Type B pancreatic cell (in vitro differentiated cells): Measurements from ENCODE around the gene C3orf33. TPM values are rescaled to one million over a fixed set of nuclear protein-coding genes. Genes with fewer than 3 reads are reported as not detected.

Source experiments
- DNase-seq: peaks from one replicate; pipeline ENCODE4 v3.0.0; 2021; ENCODE audit warnings: mixed read lengths; ENCODE audit not compliant: unreplicated experiment; ENCODE audit errors: extremely low spot score
- H3K27ac Mint-ChIP-seq: 2 replicates; pipeline ENCODE4 v1.8.0; 2021; ENCODE audit warnings: mild to moderate bottlenecking, mixed read lengths
- H3K27me3 Mint-ChIP-seq: 2 replicates; pipeline ENCODE4 v1.8.0; 2021; ENCODE audit warnings: mixed read lengths
- H3K36me3 Mint-ChIP-seq: 2 replicates; pipeline ENCODE4 v1.8.0; 2021; ENCODE audit warnings: mixed read lengths
- H3K4me1 Mint-ChIP-seq: one replicate; pipeline ENCODE4 v1.8.0; 2021; ENCODE audit warnings: mixed read lengths; ENCODE audit not compliant: unreplicated experiment
- H3K4me3 Mint-ChIP-seq: 2 replicates; pipeline ENCODE4 v1.8.0; 2021; ENCODE audit warnings: mild to moderate bottlenecking, mixed read lengths
- H3K9me3 Mint-ChIP-seq: 2 replicates; pipeline ENCODE4 v1.8.0; 2021; ENCODE audit warnings: mixed read lengths
- total RNA-seq: library from RNA; stranded (reverse); gene quantifications from 2 replicates; pipeline ENCODE4 v1.2.1, GENCODE V29; 2021; ENCODE audit warnings: low replicate concordance
- TF ChIP-seq, protein P1 (sequence below): fragments of 200-600 bp; sonication (generic); conservative IDR thresholded peaks from 2 replicates; pipeline ENCODE4 v1.5.0; 2021; ENCODE audit warnings: antibody characterized with exemption, mild to moderate bottlenecking

The C3orf33 gene
- total RNA-seq, 1 donor from 2014 or later = 2.8 TPM

DNA sequence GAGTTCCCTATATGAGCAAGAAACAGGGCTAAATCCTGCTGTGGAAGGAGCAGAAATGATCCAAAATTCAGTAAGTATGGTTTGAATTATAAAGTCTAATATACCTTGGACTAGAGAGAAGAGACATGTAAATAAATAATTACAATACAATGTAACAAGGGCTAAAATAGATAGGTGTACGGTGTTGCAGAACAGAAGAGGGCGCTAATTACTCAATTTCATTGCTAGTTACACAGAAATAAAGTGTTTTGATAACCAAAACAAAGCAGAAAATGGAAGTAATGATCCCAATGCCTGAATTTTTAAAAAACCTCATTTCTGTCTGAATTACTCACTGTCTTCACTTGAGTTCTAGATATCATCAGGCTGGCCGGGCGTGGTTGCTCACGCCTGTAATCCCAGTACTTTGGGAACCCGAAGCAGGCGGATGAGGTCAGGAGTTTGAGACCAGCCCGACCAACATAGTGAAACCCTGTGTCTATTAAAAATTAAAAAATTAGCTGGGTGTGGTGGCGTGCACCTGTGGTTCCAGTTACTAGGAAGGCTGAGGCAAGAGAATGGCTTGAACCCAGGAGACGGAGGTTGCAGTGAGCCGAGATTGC lies 52.9 kb downstream of the C3orf33 start:
- Mint-ChIP-seq H3K4me1 (peaks cover 12% of the 10 kb centered on the region), H3K27me3 (no peaks in the 10 kb centered on the region), H3K4me3 (no peak overlapping the region), H3K27ac (no peak overlapping the region), H3K36me3 (no peaks in the 10 kb centered on the region), H3K9me3 (no peaks in the 10 kb centered on the region)
- TF ChIP-seq, protein P1, sequence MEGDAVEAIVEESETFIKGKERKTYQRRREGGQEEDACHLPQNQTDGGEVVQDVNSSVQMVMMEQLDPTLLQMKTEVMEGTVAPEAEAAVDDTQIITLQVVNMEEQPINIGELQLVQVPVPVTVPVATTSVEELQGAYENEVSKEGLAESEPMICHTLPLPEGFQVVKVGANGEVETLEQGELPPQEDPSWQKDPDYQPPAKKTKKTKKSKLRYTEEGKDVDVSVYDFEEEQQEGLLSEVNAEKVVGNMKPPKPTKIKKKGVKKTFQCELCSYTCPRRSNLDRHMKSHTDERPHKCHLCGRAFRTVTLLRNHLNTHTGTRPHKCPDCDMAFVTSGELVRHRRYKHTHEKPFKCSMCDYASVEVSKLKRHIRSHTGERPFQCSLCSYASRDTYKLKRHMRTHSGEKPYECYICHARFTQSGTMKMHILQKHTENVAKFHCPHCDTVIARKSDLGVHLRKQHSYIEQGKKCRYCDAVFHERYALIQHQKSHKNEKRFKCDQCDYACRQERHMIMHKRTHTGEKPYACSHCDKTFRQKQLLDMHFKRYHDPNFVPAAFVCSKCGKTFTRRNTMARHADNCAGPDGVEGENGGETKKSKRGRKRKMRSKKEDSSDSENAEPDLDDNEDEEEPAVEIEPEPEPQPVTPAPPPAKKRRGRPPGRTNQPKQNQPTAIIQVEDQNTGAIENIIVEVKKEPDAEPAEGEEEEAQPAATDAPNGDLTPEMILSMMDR = peak; percentile 60
- DNase-seq = no peak

DNA sequence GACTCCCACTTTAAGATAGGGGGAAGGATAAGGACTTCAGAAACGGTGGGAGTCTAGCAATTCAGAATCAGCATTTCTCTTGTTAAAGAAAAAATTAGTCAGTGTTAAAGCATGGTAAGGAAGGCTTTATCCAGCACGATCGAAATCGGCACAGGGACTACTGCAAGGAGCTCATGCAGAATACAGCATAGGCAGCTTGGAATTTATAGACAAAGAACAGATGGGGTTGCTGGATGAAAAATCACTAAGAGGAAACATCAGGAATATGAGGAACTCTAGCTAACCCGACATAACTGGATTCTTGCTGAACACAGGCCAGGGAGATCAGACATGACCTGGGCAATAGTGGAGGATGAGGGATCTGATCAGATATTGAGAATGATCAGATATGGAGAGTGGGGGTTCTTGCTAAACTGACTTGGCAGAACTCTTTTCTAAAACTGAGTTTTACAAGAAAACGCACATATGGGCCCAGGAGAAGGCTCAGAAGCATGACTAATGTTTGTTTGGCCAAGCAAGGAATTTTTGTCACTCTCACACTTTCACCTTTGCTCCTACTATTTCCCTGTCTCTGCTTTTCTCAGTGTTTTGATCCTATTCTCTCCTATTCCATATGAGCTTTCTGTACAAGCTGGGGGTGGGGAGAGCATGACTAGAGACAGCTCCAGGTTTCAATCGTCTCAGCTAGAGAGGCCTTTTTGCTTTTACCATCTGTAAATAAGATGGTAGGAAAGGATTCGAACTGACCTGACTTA lies 57.3 kb downstream of the C3orf33 start:
- no peaks in the 10 kb centered on the region for H3K36me3 Mint-ChIP-seq
- TF ChIP-seq, protein P1 = no peak
- H3K4me1 Mint-ChIP-seq = peaks cover 44% of the 10 kb centered on the region
- DNase-seq = no peak
- peak overlapping the region; percentile 0 for H3K4me3 Mint-ChIP-seq
- no peaks in the 10 kb centered on the region for H3K9me3 Mint-ChIP-seq
- H3K27me3 Mint-ChIP-seq = peaks cover 8% of the 10 kb centered on the region
- H3K27ac Mint-ChIP-seq = no peak overlapping the region

DNA sequence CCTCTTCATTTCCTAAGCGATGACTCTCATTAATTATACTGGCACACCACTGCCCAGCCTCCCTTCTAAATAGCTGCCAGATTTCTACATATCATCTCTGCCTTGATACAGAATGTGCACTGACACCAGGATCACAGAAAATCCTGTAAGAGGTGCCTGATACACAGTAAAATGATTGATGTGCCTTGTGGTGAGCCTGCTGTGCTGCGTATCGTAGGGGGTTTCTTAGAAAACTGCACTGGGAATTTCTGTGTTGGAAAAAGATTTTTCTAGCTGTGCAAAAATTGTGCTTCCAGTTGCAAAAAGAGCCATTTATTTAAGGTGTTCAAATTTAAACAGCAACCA lies 58.2 kb downstream of the C3orf33 start:
- peaks cover 50% of the 10 kb centered on the region for H3K4me1 Mint-ChIP-seq
- H3K4me3 Mint-ChIP-seq = peak overlapping the region; percentile 60
- peak overlapping the region; percentile 48 for H3K27ac Mint-ChIP-seq
- TF ChIP-seq, protein P1 = no peak
- H3K36me3 Mint-ChIP-seq = no peaks in the 10 kb centered on the region
- peaks cover 8% of the 10 kb centered on the region for H3K27me3 Mint-ChIP-seq
- no peaks in the 10 kb centered on the region for H3K9me3 Mint-ChIP-seq
- DNase-seq = no peak

DNA sequence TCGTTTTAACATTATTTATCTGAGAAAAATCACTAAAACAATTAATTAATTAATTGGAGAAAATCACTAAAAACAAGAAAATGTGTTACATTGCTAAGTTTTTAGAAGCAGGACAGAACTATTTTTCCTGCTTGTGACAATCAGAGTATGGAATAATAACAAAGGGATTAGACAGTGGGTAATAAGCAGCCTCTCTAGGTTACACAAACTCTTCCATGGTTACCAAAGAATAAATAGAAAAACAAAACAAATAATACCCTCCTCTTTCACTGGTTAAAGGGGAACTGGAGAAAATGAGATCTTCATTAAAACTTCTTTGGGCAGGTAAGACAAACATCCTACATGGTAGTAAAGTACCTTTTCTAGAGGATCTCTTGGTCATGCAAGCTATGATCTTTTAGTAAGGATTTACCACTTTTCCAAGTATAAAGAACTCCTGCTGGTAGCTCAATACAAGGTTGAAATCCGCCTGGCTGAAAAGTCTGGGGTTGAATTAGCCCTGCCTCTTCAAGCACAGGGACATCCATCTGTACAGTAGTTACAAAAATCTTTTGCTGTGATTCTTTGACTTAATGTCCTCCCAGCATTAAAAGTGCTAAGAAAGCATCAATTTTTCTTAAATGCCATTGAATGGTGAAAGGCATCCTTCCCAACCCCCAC lies 58.7 kb downstream of the C3orf33 start:
- H3K4me1 Mint-ChIP-seq = peaks cover 55% of the 10 kb centered on the region
- peaks cover 8% of the 10 kb centered on the region for H3K27me3 Mint-ChIP-seq
- H3K36me3 Mint-ChIP-seq = no peaks in the 10 kb centered on the region
- no peak for DNase-seq
- TF ChIP-seq, protein P1 = no peak
- no peaks in the 10 kb centered on the region for H3K9me3 Mint-ChIP-seq
- H3K4me3 Mint-ChIP-seq = peak overlapping the region; percentile 60
- H3K27ac Mint-ChIP-seq = peak overlapping the region; percentile 48

DNA sequence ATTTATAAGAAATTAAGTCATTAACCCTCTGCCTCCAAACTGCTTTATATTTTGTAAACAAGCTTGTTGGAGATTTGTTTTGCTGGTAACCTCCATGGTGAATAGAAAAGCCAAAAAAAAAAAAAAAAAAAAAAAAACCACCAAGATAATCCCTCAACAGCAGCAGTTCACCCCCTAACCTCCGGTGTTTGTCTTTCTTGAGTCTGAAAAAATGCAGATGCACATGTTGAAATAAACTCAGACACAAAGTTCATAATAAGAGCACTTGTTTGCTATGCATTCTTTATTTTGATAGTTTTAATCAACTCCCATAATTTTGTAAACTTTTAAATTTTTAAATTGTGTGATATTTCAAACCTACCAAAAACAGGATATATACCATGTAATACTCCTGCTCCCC lies 59.4 kb downstream of the C3orf33 start:
- peaks cover 58% of the 10 kb centered on the region for H3K4me1 Mint-ChIP-seq
- DNase-seq = no peak
- no peak overlapping the region for H3K27ac Mint-ChIP-seq
- peaks cover 8% of the 10 kb centered on the region for H3K27me3 Mint-ChIP-seq
- TF ChIP-seq, protein P1 = no peak
- peak overlapping the region; percentile 58 for H3K4me3 Mint-ChIP-seq
- no peaks in the 10 kb centered on the region for H3K36me3 Mint-ChIP-seq
- no peaks in the 10 kb centered on the region for H3K9me3 Mint-ChIP-seq
